GM19397 (cell line): ENCODE results near the gene CARS1.
"Not testable (repeated sequence)": the region's sequence is repeated elsewhere in the genome, so short reads cannot be mapped to it uniquely, and the experiment has no call there.

Experiments
- ATAC-seq: cut with Tn5 transposase; IDR thresholded peaks from one replicate; pipeline ENCODE4 v1.9.1; 2021; ENCODE audit warnings: mild to moderate bottlenecking, moderate library complexity; ENCODE audit not compliant: unreplicated experiment

The CARS1 gene

GRCh38 chr11:3063876-3064275 lies 6.7 kb upstream of the CARS1 start:
- ATAC-seq, result not testable (repeated sequence)

DNA sequence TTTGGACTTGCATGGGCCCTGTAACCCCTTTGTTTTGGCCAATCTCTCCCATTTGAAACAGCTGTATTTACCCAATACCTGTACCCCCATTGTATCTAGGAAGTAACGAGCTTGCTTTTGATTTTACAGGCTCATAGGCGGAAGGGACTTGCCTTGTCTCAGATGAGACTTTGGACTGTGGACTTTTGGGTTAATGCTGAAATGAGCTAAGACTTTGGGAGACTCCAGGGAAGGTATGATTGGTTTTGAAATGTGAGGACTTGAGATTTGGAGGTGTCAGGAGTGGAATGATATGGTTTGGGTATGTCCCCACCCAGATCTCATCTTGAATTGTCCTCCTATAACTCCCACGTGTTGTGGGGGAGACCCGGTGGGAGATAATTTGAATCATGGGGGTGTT lies 6.2 kb upstream of the CARS1 start:
- ATAC-seq, result not testable (repeated sequence)

- ATAC-seq, result no peak
These were observed 3.3 kb upstream of the CARS1 start for GRCh38 chr11:3060436-3061025.

DNA sequence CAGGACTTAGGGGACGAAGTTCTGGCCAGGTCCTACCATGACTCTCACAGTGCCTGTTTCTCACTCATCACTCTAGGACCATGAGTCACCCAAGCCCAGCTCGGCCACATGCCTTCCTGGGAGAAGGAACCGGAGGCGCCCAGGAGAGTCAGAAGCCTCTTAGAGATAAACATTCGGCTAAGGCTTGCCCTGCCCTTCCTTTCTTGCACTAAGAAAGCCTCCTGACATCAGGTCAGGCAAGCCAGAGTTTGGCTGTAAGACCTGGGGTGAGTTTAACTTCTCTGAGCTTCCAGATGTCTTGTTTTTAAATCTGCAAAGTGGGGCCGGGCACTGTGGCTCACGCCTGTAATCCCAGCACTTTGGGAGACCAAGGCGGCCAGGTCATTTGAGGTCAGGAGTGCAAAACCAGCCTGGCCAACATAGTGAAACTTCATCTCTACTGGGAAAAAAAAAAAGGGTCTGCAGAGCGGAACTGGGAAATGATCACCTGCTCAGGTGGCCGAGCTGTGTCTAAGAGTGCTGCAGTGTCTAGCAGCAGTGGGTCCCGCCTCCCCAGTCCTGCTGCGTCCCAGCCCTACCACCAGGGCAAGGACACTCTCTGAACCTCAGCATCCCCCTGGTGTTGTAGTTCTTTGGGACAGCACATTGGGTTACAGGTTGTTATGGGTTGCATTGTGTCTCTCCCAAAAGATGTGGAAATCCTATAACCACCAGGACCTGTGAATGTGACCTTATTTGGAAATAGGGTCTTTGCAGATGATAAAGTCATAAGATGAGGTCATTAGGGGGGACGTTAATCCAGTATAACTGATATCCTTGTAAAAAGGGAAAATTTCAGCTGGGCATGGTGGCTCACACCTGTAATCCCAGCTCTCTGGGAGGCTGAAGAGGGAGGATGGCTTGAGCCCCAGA lies 1.8 kb upstream of the CARS1 start:
- no peak for ATAC-seq

- peak; percentile 5 for ATAC-seq
These were observed 741 bp downstream of the CARS1 start for GRCh38 chr11:3056296-3057068.

DNA sequence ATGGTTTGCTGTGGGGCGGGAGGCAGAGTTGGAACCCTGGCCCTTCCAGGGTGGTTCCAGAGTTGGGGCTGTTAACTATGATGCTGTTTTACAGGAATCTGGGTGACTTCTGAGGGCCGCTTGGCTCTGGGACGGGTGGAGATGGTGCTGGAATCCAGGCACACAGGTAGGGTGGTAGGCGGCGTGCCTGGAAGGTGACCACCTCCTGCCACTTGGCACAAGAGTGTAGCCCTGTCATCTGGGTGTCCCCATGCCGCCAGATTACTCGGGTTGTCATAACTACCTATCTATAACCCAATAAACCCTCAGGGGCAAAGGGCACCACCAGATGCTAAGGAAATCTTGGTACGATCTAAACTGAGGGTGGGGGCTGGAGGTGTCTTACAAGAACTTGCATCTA lies 1.3 kb downstream of the CARS1 start:
- no peak for ATAC-seq

DNA sequence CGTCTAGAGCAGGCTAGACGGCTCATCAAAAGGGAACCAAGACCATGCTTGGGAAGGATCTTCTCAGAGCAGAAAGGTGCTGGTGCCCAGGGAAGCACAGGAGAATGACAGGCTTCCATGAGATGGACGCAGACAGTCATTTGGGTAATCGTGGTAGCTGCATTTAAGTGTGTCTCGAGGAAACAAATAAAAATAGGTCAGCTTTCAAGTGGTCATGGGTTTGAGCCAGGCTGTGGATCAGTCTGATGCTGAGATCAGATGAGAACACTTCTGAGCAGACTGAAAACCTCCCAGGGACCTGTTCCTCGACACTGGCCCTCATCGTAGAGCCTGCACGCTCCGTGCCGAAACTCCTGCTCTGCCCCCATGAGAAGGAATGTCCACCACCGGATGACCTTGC lies 4.7 kb downstream of the CARS1 start:
- no peak for ATAC-seq

- no peak for ATAC-seq
These were observed 5.1 kb downstream of the CARS1 start for GRCh38 chr11:3052109-3052479.

DNA sequence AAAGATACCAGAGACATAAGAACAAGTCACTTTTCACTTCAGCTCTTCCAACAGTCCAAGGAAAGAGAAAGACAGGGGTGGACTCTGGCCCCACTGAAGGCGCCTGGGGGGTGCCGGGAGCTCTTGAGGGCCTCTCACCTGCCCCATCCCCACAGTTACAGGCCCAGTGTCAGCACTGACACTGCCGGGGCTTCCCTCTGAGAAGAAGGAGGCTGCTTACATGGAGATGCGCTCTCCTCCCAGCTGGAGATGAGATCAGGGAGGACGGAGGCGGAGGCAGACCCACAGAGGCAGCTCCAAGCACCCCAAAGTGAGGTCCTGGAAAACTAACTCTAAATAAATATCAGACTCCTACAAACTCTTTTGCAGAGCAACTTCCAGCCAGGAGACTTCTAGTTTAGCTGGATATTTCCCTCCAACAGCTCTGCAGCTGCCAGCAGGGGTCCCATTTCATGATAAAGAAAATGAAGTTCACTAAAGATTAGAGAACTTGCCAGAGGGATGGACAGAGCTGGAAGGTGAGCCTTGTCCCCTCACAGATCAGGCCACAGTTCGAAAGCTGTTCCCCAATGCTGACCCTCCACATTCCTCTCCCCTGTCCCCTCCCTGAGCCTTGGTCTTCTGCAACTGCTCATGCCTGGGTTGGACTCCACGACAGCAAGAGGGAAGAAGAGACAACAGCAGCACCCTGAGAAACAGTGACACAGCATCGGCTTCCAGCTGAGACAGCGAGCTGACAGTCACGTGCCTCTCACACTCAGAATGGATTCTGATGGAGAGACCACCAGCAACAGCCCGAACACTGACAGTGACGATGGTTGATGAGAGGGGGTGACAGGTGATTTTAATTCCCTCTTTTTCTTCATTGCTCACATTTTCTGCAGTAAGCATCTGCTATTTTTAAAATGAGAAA lies 5.8 kb downstream of the CARS1 start:
- no peak for ATAC-seq

DNA sequence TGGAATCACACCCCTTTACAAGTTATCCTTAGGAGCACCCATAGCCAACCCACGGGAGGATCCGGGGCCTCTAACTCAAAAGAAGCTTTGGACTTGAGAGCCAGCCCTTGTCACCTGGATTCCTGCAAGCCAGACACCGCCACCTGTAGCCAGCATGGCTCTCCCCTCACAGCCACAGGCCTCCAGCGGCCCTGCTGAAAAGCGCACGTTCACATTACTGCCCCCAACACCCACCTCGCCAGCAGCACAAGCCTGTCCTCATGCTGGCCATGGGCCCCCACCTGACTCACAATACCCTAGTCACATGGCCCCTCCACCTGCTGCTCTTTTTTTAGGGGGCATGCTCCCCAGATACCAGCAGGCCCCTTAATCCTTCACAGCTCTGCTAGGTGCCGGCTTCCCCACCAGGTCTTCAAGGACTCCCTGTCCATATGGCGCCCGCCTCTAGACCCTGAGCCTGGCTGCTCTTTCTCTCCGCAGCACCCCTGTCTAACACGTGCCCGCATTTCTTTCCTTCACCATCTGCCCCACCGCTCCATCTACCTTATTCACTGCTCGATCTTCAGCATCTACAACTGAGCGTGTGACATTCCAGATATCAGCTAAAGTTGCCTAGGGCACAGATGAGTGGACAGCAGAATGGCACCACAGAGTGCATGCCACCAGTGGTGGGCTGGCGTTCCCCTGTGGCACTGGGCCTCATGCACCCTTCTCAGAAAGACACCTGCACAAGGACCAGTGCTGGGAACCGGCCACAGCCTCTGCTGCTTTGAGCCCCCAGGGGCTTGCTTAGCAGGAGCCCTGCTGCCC lies 6.6 kb downstream of the CARS1 start:
- ATAC-seq, result no peak

GRCh38 chr11:3049430-3050243 lies 7.6 kb downstream of the CARS1 start:
- peak; percentile 87 for ATAC-seq

DNA sequence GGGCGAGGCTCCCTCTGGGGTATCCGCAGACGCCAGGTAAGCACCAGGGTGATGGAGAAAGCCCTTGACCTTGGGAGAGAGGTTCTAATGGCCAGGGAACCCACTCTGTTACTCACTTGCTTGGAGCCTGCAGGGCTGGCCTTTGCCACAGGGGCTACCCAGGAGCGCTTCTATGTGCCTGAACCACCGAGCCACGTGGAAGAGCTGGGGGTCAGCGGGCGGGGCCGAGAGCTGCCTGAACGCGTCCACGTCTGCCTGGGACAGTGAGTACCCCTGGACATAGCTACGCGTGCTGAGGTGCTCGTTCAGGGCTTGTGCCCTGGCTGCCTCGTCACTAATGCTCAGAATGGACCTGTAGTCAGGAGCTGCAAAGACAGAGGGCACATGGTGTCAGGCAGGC lies 9.6 kb downstream of the CARS1 start:
- ATAC-seq, result no peak

DNA sequence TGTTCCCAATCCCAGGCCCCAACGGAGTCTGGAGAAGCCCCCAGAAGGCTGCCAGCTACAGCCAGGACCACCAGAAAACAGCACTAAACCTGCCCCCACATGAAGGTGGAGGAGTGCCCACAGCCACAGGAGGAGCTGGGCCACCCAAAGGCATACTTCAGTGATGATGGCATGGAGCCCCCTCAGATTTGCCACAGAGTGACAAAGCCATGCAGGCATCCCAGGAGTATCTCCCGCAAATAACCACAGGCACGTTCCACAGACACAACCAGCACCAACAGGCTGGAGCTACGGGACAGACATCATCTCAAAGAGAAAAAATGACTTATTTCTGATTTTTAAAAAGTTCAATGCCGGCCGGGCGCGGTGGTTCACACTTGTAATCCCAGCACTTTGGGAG lies 10.6 kb downstream of the CARS1 start:
- ATAC-seq, result no peak

- ATAC-seq, result no peak
These were observed 11.0 kb downstream of the CARS1 start for GRCh38 chr11:3046190-3046589.

DNA sequence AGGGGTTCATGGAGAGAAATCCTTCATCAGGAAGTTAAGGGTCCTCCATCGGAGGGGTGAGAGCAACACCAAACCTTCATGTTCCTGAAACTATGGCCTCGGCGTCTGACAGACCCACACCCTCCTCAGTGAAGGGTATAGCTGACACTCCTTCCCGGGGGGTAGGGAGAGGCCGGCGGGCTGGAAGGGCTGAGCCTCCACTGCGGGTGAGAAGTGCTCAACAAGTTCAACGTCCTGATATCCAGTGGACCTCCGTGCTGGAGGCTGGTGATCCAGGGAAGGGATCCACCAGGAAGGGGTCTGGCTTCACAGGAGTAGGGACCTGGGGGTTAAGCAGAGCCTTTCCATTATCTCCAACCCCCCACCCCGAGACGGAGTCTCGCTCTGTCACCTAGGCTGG lies 12.3 kb downstream of the CARS1 start:
- ATAC-seq, result no peak

DNA sequence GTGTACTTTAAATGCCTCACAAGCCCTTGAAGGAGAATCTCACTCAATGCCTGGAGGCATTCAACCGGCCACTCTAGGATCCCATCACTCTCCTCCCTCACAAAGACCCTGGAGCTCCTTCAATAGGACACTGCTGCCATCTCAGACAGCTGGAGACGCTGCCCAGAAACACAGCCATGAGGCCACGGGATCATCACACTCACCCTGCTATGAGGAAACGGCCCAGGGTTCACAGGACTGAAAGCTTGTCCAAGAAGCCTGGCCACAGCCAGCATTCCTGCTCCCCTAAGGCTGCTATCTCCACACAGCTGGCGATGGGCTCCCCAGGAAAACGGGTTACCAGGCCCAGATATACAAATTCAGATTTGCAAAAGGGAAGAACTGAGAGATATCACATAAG lies 13.2 kb downstream of the CARS1 start:
- ATAC-seq, result no peak

- no peak for ATAC-seq
These were observed 13.8 kb downstream of the CARS1 start for GRCh38 chr11:3043315-3043871.

DNA sequence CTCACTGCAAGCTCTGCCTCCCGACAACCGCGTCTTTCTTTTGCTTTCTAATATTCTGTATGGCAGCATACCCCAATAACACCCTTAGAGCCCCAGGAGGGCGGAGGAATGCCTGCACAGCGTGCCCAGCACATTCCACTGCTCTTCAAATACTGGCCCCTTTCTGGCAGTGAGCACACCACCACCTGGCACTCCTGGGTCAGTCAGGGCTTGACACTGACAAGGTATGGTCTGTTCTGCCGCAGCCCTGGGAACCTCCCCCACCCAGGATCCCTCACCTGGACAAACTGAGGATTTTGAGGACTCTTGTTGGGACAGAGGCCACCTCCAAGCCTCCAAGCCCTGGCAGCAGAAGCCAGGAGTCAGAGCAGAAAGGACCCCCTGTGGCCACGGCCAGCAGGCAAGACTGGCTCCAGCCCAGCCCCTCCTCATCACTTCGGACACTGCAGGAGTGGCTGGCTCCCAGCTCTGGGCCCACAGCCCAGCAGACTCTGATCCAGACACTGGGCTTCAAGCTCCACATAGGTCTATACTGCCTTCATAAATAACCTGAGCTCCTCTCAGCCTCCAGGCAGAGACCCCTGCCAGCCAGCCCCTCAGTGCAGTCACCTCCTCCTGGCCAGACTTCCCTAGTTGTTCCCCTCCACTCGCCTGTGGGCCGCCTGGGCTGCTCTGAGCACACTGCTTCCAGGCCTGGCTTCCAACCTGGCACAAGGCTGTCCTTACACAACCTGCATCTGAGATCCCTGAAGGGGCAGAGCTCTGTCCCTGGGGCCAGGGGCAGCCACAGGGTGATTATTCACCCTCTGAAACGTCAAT lies 14.5 kb downstream of the CARS1 start:
- no peak for ATAC-seq
